ENCODE data around the gene PGRMC1. TPM values are rescaled to one million over a fixed set of nuclear protein-coding genes. Genes with fewer than 3 reads are reported as not detected.

Gene PGRMC1
- total RNA-seq, 1 experiment from 2014 or later, result 177 TPM

DNA sequence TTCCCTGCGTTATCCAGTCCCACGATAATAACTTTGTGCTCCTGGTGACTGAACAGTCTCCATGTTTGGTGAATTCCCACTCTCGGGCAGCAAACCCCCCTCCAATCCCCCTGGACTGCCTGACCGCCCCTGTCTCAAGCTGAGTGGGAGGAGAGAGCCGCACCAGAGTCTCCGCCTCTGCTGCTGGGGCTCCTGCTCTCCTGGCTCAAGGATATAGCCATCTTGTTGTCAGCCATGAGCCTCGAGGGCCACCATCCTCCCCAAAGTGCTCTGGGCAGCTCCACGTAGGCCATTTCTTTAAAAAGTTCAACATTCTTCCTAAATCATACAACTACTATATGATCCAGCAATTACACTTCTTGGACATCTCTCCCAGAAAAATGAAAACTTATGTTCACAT is 49.3 kb upstream of the PGRMC1 start (continued):
- TF ChIP-seq KAT7 (CRISPR knock-in tag; IDR thresholded peaks at IDR 0.05; ENCODE audit: borderline replicate concordance), result no peak

DNA sequence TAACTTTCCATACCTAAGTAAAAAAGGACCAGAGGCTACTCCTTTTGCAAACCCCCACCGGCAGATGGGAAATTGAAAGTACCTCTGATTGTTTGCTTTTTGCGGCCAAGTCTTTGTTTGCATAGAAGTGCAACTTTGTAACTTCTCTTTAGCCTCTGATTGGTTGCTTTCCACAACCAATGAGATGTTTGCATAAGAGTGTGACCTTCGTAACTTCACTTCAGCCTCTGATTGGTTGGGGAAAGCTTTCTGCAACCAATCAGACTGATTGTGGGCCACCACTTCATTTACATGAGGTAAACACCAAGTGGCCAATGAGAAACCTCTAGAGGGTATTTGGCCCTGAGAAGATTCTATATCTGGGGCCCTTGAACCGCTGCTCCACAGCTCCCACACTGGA is 48.8 kb upstream of the PGRMC1 start:
- no peaks in the 10 kb centered on the region for H3K9me3 Mint-ChIP-seq
- no peak overlapping the region for H3K4me3 Mint-ChIP-seq
- TF ChIP-seq, protein P1, sequence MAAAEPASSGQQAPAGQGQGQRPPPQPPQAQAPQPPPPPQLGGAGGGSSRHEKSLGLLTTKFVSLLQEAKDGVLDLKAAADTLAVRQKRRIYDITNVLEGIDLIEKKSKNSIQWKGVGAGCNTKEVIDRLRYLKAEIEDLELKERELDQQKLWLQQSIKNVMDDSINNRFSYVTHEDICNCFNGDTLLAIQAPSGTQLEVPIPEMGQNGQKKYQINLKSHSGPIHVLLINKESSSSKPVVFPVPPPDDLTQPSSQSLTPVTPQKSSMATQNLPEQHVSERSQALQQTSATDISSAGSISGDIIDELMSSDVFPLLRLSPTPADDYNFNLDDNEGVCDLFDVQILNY (CRISPR knock-in tag; IDR thresholded peaks at IDR 0.05), result no peak
- no peak for TF ChIP-seq OVOL2 (CRISPR knock-in tag; IDR thresholded peaks at IDR 0.05; ENCODE audit: borderline replicate concordance)
- TF ChIP-seq, protein P2, sequence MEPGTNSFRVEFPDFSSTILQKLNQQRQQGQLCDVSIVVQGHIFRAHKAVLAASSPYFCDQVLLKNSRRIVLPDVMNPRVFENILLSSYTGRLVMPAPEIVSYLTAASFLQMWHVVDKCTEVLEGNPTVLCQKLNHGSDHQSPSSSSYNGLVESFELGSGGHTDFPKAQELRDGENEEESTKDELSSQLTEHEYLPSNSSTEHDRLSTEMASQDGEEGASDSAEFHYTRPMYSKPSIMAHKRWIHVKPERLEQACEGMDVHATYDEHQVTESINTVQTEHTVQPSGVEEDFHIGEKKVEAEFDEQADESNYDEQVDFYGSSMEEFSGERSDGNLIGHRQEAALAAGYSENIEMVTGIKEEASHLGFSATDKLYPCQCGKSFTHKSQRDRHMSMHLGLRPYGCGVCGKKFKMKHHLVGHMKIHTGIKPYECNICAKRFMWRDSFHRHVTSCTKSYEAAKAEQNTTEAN (CRISPR knock-in tag; IDR thresholded peaks at IDR 0.05), result no peak
- no peak for TF ChIP-seq GABPB1 (CRISPR knock-in tag; IDR thresholded peaks at IDR 0.05)
- TF ChIP-seq JAZF1 (CRISPR knock-in tag; IDR thresholded peaks at IDR 0.05), result no peak
- TF ChIP-seq CREM (CRISPR knock-in tag; IDR thresholded peaks at IDR 0.05), result no peak
- TF ChIP-seq TEAD1 (CRISPR knock-in tag; IDR thresholded peaks at IDR 0.05), result no peak
- TF ChIP-seq, protein P3, sequence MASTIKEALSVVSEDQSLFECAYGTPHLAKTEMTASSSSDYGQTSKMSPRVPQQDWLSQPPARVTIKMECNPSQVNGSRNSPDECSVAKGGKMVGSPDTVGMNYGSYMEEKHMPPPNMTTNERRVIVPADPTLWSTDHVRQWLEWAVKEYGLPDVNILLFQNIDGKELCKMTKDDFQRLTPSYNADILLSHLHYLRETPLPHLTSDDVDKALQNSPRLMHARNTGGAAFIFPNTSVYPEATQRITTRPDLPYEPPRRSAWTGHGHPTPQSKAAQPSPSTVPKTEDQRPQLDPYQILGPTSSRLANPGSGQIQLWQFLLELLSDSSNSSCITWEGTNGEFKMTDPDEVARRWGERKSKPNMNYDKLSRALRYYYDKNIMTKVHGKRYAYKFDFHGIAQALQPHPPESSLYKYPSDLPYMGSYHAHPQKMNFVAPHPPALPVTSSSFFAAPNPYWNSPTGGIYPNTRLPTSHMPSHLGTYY (CRISPR knock-in tag; IDR thresholded peaks at IDR 0.05), result no peak
- TF ChIP-seq, protein P4, sequence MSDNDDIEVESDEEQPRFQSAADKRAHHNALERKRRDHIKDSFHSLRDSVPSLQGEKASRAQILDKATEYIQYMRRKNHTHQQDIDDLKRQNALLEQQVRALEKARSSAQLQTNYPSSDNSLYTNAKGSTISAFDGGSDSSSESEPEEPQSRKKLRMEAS (CRISPR knock-in tag; IDR thresholded peaks at IDR 0.05), result no peak
- TF ChIP-seq ZNF232 (CRISPR knock-in tag; IDR thresholded peaks at IDR 0.05), result no peak
- TF ChIP-seq KAT7 (CRISPR knock-in tag; IDR thresholded peaks at IDR 0.05; ENCODE audit: borderline replicate concordance), result no peak
- TF ChIP-seq, protein P5, sequence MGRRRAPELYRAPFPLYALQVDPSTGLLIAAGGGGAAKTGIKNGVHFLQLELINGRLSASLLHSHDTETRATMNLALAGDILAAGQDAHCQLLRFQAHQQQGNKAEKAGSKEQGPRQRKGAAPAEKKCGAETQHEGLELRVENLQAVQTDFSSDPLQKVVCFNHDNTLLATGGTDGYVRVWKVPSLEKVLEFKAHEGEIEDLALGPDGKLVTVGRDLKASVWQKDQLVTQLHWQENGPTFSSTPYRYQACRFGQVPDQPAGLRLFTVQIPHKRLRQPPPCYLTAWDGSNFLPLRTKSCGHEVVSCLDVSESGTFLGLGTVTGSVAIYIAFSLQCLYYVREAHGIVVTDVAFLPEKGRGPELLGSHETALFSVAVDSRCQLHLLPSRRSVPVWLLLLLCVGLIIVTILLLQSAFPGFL (CRISPR knock-in tag; IDR thresholded peaks at IDR 0.05; ENCODE audit: borderline replicate concordance), result no peak
- no peak for TF ChIP-seq FOXP1 (CRISPR knock-in tag; IDR thresholded peaks at IDR 0.05; ENCODE audit: borderline replicate concordance)
- no peak for TF ChIP-seq ZNF671 (CRISPR knock-in tag; IDR thresholded peaks at IDR 0.05)
- TF ChIP-seq ETV6 (CRISPR knock-in tag; IDR thresholded peaks at IDR 0.05), result no peak
- no peak for TF ChIP-seq ATF1 (CRISPR knock-in tag; IDR thresholded peaks at IDR 0.05)
- TF ChIP-seq SMAD3 (CRISPR knock-in tag; IDR thresholded peaks at IDR 0.05; ENCODE audit: borderline replicate concordance), result no peak
- no peak for TF ChIP-seq PRRX2 (CRISPR knock-in tag; IDR thresholded peaks at IDR 0.05)
- TF ChIP-seq, protein P6, sequence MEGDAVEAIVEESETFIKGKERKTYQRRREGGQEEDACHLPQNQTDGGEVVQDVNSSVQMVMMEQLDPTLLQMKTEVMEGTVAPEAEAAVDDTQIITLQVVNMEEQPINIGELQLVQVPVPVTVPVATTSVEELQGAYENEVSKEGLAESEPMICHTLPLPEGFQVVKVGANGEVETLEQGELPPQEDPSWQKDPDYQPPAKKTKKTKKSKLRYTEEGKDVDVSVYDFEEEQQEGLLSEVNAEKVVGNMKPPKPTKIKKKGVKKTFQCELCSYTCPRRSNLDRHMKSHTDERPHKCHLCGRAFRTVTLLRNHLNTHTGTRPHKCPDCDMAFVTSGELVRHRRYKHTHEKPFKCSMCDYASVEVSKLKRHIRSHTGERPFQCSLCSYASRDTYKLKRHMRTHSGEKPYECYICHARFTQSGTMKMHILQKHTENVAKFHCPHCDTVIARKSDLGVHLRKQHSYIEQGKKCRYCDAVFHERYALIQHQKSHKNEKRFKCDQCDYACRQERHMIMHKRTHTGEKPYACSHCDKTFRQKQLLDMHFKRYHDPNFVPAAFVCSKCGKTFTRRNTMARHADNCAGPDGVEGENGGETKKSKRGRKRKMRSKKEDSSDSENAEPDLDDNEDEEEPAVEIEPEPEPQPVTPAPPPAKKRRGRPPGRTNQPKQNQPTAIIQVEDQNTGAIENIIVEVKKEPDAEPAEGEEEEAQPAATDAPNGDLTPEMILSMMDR (IDR thresholded peaks at IDR 0.05), result no peak
- TF ChIP-seq, protein P7, sequence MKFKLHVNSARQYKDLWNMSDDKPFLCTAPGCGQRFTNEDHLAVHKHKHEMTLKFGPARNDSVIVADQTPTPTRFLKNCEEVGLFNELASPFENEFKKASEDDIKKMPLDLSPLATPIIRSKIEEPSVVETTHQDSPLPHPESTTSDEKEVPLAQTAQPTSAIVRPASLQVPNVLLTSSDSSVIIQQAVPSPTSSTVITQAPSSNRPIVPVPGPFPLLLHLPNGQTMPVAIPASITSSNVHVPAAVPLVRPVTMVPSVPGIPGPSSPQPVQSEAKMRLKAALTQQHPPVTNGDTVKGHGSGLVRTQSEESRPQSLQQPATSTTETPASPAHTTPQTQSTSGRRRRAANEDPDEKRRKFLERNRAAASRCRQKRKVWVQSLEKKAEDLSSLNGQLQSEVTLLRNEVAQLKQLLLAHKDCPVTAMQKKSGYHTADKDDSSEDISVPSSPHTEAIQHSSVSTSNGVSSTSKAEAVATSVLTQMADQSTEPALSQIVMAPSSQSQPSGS (CRISPR knock-in tag; IDR thresholded peaks at IDR 0.05; ENCODE audit: borderline replicate concordance, low read depth), result no peak
- ChIA-PET CTCF (no interaction called here), POLR2A (no interaction called here)
- ATAC-seq, result no peak
- no peaks in the 10 kb centered on the region for H3K4me1 Mint-ChIP-seq
- DNase-seq (ENCODE audit: low spot score), result no peak
- no peak overlapping the region for H3K27ac Mint-ChIP-seq
- no peaks in the 10 kb centered on the region for H3K27me3 Mint-ChIP-seq (ENCODE audit: low read depth)
- no peaks in the 10 kb centered on the region for H3K36me3 Mint-ChIP-seq

Measured in WTC11 (cell line).